Trophoblast cell (in vitro differentiated cells and primary cell): Measurements from ENCODE around the gene AOAH.

Source experiments
- DNase-seq, 2 donors: peaks; one replicate each; pipeline ENCODE4 v3.0.0-alpha.2; 2016
- H2AFZ ChIP-seq: 2 replicates; pipeline ENCODE4 v1.6.1; 2013; ENCODE audit warnings: low read length, moderate library complexity, mild to moderate bottlenecking; ENCODE audit not compliant: insufficient read depth, poor library complexity
- H2AK5ac ChIP-seq: 2 replicates; pipeline ENCODE4 v1.6.1; 2013; ENCODE audit warnings: mild to moderate bottlenecking, low read length
- H2BK120ac ChIP-seq: 2 replicates; pipeline ENCODE4 v1.6.1; 2013; ENCODE audit warnings: low read length, mild to moderate bottlenecking, moderate library complexity; ENCODE audit not compliant: insufficient read depth, poor library complexity
- H2BK12ac ChIP-seq: 2 replicates; pipeline ENCODE4 v1.6.1; 2013; ENCODE audit warnings: mild to moderate bottlenecking, low read length, moderate library complexity
- H2BK5ac ChIP-seq: 2 replicates; pipeline ENCODE4 v1.6.1; 2013; ENCODE audit warnings: low read length, low read depth, moderate library complexity, mild to moderate bottlenecking; ENCODE audit not compliant: poor library complexity
- H3K14ac ChIP-seq: 2 replicates; pipeline ENCODE4 v1.6.1; 2013; ENCODE audit warnings: mild to moderate bottlenecking, low read length
- H3K18ac ChIP-seq: 2 replicates; pipeline ENCODE4 v1.6.1; 2013; ENCODE audit warnings: mild to moderate bottlenecking, low read length
- H3K23ac ChIP-seq: 2 replicates; pipeline ENCODE4 v1.6.1; 2013; ENCODE audit warnings: low read length
- H3K27ac ChIP-seq: 2 replicates; pipeline ENCODE4 v1.5.1; 2013; ENCODE audit warnings: low read depth, mild to moderate bottlenecking, inconsistent platforms, low read length, moderate library complexity
- H3K27me3 ChIP-seq: 2 replicates; pipeline ENCODE4 v1.6.1; 2013; ENCODE audit warnings: inconsistent platforms, mild to moderate bottlenecking, low read length, moderate library complexity; ENCODE audit not compliant: insufficient read depth
- H3K36me3 ChIP-seq, 2 experiments: 1 replicate in 1 of 2; 2 replicates in 1 of 2; pipeline ENCODE4 v1.6.1; 2013; ENCODE audit warnings: low read length in 2 of 2, mild to moderate bottlenecking in 2 of 2, moderate library complexity in 1 of 2; ENCODE audit not compliant: insufficient read depth in 2 of 2, control insufficient read depth in 1 of 2
- H3K4ac ChIP-seq: 2 replicates; pipeline ENCODE4 v1.6.1; 2013; ENCODE audit warnings: low read depth, mild to moderate bottlenecking, low read length, moderate library complexity
- H3K4me1 ChIP-seq, 2 experiments: 1 replicate in 1 of 2; 2 replicates in 1 of 2; pipeline ENCODE4 v1.6.1; 2013; ENCODE audit warnings: low read length in 2 of 2, mild to moderate bottlenecking in 2 of 2, moderate library complexity in 1 of 2; ENCODE audit not compliant: insufficient read depth in 2 of 2, control insufficient read depth in 1 of 2
- H3K4me2 ChIP-seq: 2 replicates; pipeline ENCODE4 v1.6.1; 2013; ENCODE audit warnings: inconsistent platforms, mild to moderate bottlenecking, low read length, moderate library complexity
- H3K4me3 ChIP-seq: 2 replicates; pipeline ENCODE4 v1.5.1; 2013; ENCODE audit warnings: mild to moderate bottlenecking, low read depth, low read length, inconsistent platforms
- H3K79me1 ChIP-seq: one replicate; pipeline ENCODE4 v1.6.1; 2013; ENCODE audit warnings: low read length
- H3K79me2 ChIP-seq: 2 replicates; pipeline ENCODE4 v1.6.1; 2013; ENCODE audit warnings: low read length, mild to moderate bottlenecking; ENCODE audit not compliant: control insufficient read depth, insufficient read depth, poor library complexity
- H3K9ac ChIP-seq: 2 replicates; pipeline ENCODE4 v1.6.1; 2013; ENCODE audit warnings: mild to moderate bottlenecking, low read length
- H3K9me3 ChIP-seq: 2 replicates; pipeline ENCODE4 v1.6.1; 2013; ENCODE audit warnings: low read depth, mild to moderate bottlenecking, control low read depth, inconsistent platforms, low read length; ENCODE audit not compliant: insufficient read depth
- H4K12ac ChIP-seq: 2 replicates; pipeline ENCODE4 v1.6.1; 2013; ENCODE audit warnings: low read depth, mild to moderate bottlenecking, low read length, moderate library complexity
- H4K8ac ChIP-seq: 2 replicates; pipeline ENCODE4 v1.6.1; 2013; ENCODE audit warnings: low read depth, mild to moderate bottlenecking, low read length, moderate library complexity
- H4K91ac ChIP-seq: one replicate; pipeline ENCODE4 v1.6.1; 2013; ENCODE audit warnings: low read depth, mild to moderate bottlenecking, low read length, moderate library complexity
- WGBS: extraction: QIAGEN DNeasy Blood & Tissue Kit; methylation state at CpG from one replicate; pipeline ENCODE4 v1.1.7; 2013; ENCODE audit warnings: missing lambda C conversion rate; ENCODE audit not compliant: insufficient read length, insufficient coverage; ENCODE audit errors: extremely low coverage; 5-methylcytosine and 5-hydroxymethylcytosine counted together

The AOAH gene

GRCh38 chr7:36644625-36645422 is 79.5 kb downstream of the AOAH start:
- no peaks in the 10 kb centered on the region for H3K79me2 ChIP-seq
- H3K14ac ChIP-seq = no peak overlapping the region
- H3K27me3 ChIP-seq = no peaks in the 10 kb centered on the region
- no peak overlapping the region for H2BK5ac ChIP-seq
- no peaks in the 10 kb centered on the region for H3K79me1 ChIP-seq
- H3K4ac ChIP-seq = no peak overlapping the region
- no peak overlapping the region for H4K8ac ChIP-seq
- H3K4me2 ChIP-seq = no peak overlapping the region
- WGBS = no CpG with 5 or more reads among the region's 4 CpGs
- no peak overlapping the region for H2BK12ac ChIP-seq
- no peak overlapping the region for H4K91ac ChIP-seq
- no peak overlapping the region for H2AK5ac ChIP-seq
- no peak overlapping the region for H3K23ac ChIP-seq
- no peak overlapping the region for H4K12ac ChIP-seq
- H2BK120ac ChIP-seq = no peak overlapping the region
- H3K9ac ChIP-seq = no peak overlapping the region
- H2AFZ ChIP-seq = no peak overlapping the region
- H3K36me3 ChIP-seq = no peaks in the 10 kb centered on the region
- DNase-seq = no peak
- no peak overlapping the region for H3K18ac ChIP-seq
- H3K4me1 ChIP-seq = no peaks in the 10 kb centered on the region
- no peak overlapping the region for H3K4me3 ChIP-seq
- H3K9me3 ChIP-seq = no peaks in the 10 kb centered on the region
- no peak overlapping the region for H3K27ac ChIP-seq

DNA sequence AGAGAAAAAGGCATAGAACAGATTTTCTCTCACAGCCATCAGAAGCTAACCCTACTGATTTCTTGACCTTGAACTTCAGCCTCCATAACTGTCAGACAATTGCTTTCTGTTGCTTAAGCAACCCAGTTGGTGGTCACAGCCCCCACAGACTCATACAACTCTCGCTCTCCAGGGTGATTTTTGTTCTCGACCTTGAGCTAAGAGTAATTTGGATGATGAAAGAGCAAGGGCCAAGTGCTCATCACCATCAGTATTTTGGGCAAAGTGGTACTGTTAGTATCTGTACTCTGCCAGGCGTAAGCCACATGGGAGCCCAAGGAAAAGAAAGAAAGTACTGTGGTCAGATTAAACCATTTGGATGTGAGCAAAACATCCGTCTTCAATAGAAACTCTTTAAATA is 81.9 kb downstream of the AOAH start:
- no peaks in the 10 kb centered on the region for H3K36me3 ChIP-seq
- H3K4me3 ChIP-seq = no peak overlapping the region
- H4K91ac ChIP-seq = no peak overlapping the region
- H2BK5ac ChIP-seq = no peak overlapping the region
- H3K23ac ChIP-seq = no peak overlapping the region
- H3K4me1 ChIP-seq = no peaks in the 10 kb centered on the region
- H3K14ac ChIP-seq = no peak overlapping the region
- DNase-seq = no peak
- no peak overlapping the region for H3K4me2 ChIP-seq
- no peaks in the 10 kb centered on the region for H3K9me3 ChIP-seq
- H3K9ac ChIP-seq = no peak overlapping the region
- no peaks in the 10 kb centered on the region for H3K79me2 ChIP-seq
- H2BK120ac ChIP-seq = no peak overlapping the region
- no peak overlapping the region for H4K12ac ChIP-seq
- H3K27ac ChIP-seq = no peak overlapping the region
- no peak overlapping the region for H4K8ac ChIP-seq
- no peak overlapping the region for H2BK12ac ChIP-seq
- H3K27me3 ChIP-seq = no peaks in the 10 kb centered on the region
- H2AK5ac ChIP-seq = no peak overlapping the region
- H3K79me1 ChIP-seq = no peaks in the 10 kb centered on the region
- H3K18ac ChIP-seq = no peak overlapping the region
- no CpG with 5 or more reads among the region's 4 CpGs for WGBS
- no peak overlapping the region for H2AFZ ChIP-seq
- H3K4ac ChIP-seq = no peak overlapping the region

GRCh38 chr7:36642010-36642409 is 82.3 kb downstream of the AOAH start:
- H3K27me3 ChIP-seq = no peaks in the 10 kb centered on the region
- no peaks in the 10 kb centered on the region for H3K79me2 ChIP-seq
- no peak overlapping the region for H3K18ac ChIP-seq
- H3K4me2 ChIP-seq = no peak overlapping the region
- H2BK120ac ChIP-seq = no peak overlapping the region
- no peak overlapping the region for H3K4ac ChIP-seq
- H3K79me1 ChIP-seq = no peaks in the 10 kb centered on the region
- H3K9me3 ChIP-seq = no peaks in the 10 kb centered on the region
- H4K12ac ChIP-seq = no peak overlapping the region
- no CpG with 5 or more reads among the region's 3 CpGs for WGBS
- no peak overlapping the region for H3K23ac ChIP-seq
- no peak overlapping the region for H4K91ac ChIP-seq
- H2AFZ ChIP-seq = no peak overlapping the region
- no peak overlapping the region for H2AK5ac ChIP-seq
- H2BK12ac ChIP-seq = no peak overlapping the region
- DNase-seq = no peak
- no peak overlapping the region for H3K27ac ChIP-seq
- H3K4me3 ChIP-seq = no peak overlapping the region
- no peak overlapping the region for H2BK5ac ChIP-seq
- H3K4me1 ChIP-seq = no peaks in the 10 kb centered on the region
- no peaks in the 10 kb centered on the region for H3K36me3 ChIP-seq
- H4K8ac ChIP-seq = no peak overlapping the region
- no peak overlapping the region for H3K14ac ChIP-seq
- no peak overlapping the region for H3K9ac ChIP-seq

- Histone ChIP-seq H4K91ac (no peak overlapping the region), H3K4me2 (no peak overlapping the region), H4K12ac (no peak overlapping the region), H3K18ac (no peak overlapping the region), H4K8ac (no peak overlapping the region), H3K36me3 (no peaks in the 10 kb centered on the region), H3K9me3 (no peaks in the 10 kb centered on the region), H3K79me2 (no peaks in the 10 kb centered on the region), H3K4ac (no peak overlapping the region), H2AK5ac (no peak overlapping the region), H3K14ac (no peak overlapping the region), H3K27me3 (no peaks in the 10 kb centered on the region), H3K23ac (no peak overlapping the region), H2BK12ac (no peak overlapping the region), H2AFZ (no peak overlapping the region), H3K9ac (no peak overlapping the region), H2BK5ac (no peak overlapping the region), H3K79me1 (no peaks in the 10 kb centered on the region), H3K27ac (no peak overlapping the region), H2BK120ac (no peak overlapping the region), H3K4me1 (no peaks in the 10 kb centered on the region), H3K4me3 (no peak overlapping the region)
- DNase-seq = no peak
- WGBS = no CpG with 5 or more reads among the region's 4 CpGs
These were observed 83.6 kb downstream of the AOAH start for GRCh38 chr7:36640682-36641081.
